Fibroblast of the aortic adventitia (primary cell): ENCODE measurements around the gene DCAF15. TPM values are rescaled to one million over a fixed set of nuclear protein-coding genes. Genes with fewer than 3 reads are reported as not detected.

Experiments
- DNase-seq: peaks from one replicate; pipeline ENCODE4 v3.0.0-alpha.2; 2010; ENCODE audit warnings: low read depth
- H3K4me3 ChIP-seq: 2 replicates; pipeline ENCODE4 v1.5.1; 2011; ENCODE audit warnings: low read depth, mild to moderate bottlenecking, control low read depth, low read length, moderate library complexity
- CTCF ChIP-seq: IDR thresholded peaks from 2 replicates; pipeline ENCODE4 v1.5.1; 2011; ENCODE audit warnings: mild to moderate bottlenecking, low read length, control low read depth, inconsistent platforms; ENCODE audit not compliant: insufficient read depth
- total RNA-seq: library from RNA; depleted of rRNA; stranded (reverse); fragments of >200 nt; gene quantifications from 2 replicates; pipeline ENCODE4 v1.2.3, GENCODE V29; 2012; ENCODE audit warnings: low replicate concordance

DCAF15 gene
- total RNA-seq, 1 donor: 12.7 TPM

- no peak for DNase-seq
- no peak overlapping the region for H3K4me3 ChIP-seq
- TF ChIP-seq CTCF: no peak
Observed at GRCh38 chr19:13908674-13909073, 43.6 kb upstream of the DCAF15 start.

GRCh38 chr19:13909430-13909829 is 42.9 kb upstream of the DCAF15 start:
- no peak overlapping the region for H3K4me3 ChIP-seq
- no peak for TF ChIP-seq CTCF
- no peak for DNase-seq

- no peak for DNase-seq
- TF ChIP-seq CTCF: no peak
Observed at GRCh38 chr19:13913352-13913751, 39.0 kb upstream of the DCAF15 start.

GRCh38 chr19:13914777-13915176 is 37.5 kb upstream of the DCAF15 start:
- TF ChIP-seq CTCF: no peak
- no peak overlapping the region for H3K4me3 ChIP-seq
- no peak for DNase-seq

More at GRCh38 chr19:13913352-13913751, 39.0 kb upstream of the DCAF15 start:
- H3K4me3 ChIP-seq: no peak overlapping the region

- TF ChIP-seq CTCF: no peak
Observed at GRCh38 chr19:13917888-13918406, 34.4 kb upstream of the DCAF15 start.

GRCh38 chr19:13918726-13919411 is 33.4 kb upstream of the DCAF15 start:
- no peak for DNase-seq
- H3K4me3 ChIP-seq: no peak overlapping the region
- no peak for TF ChIP-seq CTCF

More at GRCh38 chr19:13917888-13918406, 34.4 kb upstream of the DCAF15 start:
- DNase-seq: no peak
- no peak overlapping the region for H3K4me3 ChIP-seq

GRCh38 chr19:13920524-13920923 is 31.8 kb upstream of the DCAF15 start:
- no peak for TF ChIP-seq CTCF
- no peak for DNase-seq
- H3K4me3 ChIP-seq: no peak overlapping the region
